HG03565 (cell line): ENCODE results near the gene NNMT.
"Not testable (repeated sequence)": the region's sequence is repeated elsewhere in the genome, so short reads cannot be mapped to it uniquely, and the experiment has no call there.

Experiments used
- ATAC-seq: cut with Tn5 transposase; IDR thresholded peaks from one replicate; pipeline ENCODE4 v1.9.1; 2021; ENCODE audit warnings: mild to moderate bottlenecking, moderate library complexity; ENCODE audit not compliant: unreplicated experiment

The NNMT gene

GRCh38 chr11:114304969-114305368, 8.8 kb downstream of the NNMT start:
- no peak for ATAC-seq

DNA sequence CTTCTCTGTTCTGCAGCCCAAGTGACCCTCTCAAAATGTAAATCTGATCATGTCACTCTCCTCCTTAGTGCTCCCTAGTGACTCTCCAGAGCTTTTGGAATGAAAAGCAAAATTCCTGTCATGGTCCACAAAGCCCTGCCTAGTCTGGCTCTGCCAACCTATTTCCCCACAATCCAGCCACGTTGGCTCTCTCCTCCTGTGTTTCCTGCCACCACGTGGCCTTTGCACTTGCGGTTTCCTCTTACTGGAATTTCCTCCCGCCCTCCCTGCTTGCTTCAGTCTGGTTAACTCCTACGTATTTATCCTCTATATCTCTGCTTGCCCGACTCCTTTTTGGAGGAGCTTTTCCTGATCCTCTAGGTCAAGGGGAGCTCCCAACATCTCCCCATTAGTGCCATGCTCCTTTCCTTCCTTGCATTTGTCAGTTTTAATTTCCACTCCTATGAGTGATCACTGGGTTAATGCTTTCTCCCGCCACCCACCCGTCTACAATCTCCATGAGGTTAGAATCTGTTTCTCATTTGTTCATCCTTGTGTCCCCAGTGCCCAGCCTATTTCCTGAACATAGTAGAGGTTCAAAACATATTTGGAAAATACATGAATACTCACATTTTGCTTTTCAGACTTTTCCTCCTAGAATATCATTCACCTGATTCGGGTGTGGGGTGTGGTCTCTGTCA, 11.5 kb downstream of the NNMT start:
- ATAC-seq: no peak

- ATAC-seq: no peak
Observed at GRCh38 chr11:114308689-114309089, 12.5 kb downstream of the NNMT start.

DNA sequence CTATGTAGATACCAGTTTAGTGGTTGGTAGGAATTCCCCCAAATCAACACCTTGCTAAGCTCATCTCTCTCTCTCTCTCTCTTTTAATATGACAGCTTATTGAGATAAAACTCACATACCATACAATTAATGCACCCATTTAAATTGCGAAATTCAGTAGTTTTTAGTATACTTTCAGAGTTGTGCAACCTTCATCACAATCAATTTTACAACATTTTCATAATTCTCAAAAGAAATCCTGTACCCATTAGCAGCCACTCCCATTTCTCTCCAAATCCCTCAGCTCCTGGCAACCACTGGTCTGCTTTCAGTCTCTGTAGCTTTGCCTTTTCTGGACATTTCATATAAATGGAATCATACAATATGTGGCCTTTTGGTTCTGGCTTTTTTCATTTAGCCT, 13.3 kb downstream of the NNMT start:
- ATAC-seq: no peak

GRCh38 chr11:114310095-114310494, 13.9 kb downstream of the NNMT start:
- no peak for ATAC-seq

GRCh38 chr11:114311946-114312345, 15.7 kb downstream of the NNMT start:
- no peak for ATAC-seq

- ATAC-seq: no peak
Observed at GRCh38 chr11:114314096-114314495, 17.9 kb downstream of the NNMT start.

DNA sequence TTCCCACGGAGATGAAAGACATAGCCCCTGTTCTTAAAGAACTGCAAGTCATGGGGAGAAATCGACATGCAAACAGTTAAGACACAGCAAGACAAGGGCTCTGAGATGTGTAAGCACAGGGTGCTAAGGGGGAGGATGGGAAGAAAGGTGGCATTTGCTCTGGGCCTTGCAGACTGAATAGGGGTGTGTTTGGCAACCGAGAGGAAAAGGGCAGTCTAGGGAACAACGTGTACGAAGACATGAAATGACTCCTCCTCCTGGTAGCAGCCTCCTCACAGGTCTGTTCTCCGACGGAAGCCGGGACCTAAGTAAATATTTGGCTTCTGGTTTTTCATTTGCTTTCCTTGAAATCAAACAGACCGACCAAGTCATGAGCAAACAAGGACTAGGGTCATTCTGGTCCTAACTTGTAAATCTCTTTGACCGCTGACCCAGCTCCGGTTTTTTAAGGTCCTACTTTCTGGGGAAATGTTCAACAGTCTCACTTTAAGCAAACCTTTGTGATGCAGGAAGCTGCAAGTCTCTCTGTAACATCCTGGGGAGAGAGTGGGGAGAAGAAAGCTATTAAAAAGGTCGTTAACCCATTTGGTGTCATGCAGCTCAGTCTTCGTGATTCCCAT, 19.7 kb downstream of the NNMT start:
- ATAC-seq: no peak

- ATAC-seq: no peak
Observed at GRCh38 chr11:114316980-114317786, 21.0 kb downstream of the NNMT start.

- ATAC-seq: no peak
Observed at GRCh38 chr11:114317787-114318137, 21.6 kb downstream of the NNMT start.

GRCh38 chr11:114318361-114318760, 22.2 kb downstream of the NNMT start:
- no peak for ATAC-seq

DNA sequence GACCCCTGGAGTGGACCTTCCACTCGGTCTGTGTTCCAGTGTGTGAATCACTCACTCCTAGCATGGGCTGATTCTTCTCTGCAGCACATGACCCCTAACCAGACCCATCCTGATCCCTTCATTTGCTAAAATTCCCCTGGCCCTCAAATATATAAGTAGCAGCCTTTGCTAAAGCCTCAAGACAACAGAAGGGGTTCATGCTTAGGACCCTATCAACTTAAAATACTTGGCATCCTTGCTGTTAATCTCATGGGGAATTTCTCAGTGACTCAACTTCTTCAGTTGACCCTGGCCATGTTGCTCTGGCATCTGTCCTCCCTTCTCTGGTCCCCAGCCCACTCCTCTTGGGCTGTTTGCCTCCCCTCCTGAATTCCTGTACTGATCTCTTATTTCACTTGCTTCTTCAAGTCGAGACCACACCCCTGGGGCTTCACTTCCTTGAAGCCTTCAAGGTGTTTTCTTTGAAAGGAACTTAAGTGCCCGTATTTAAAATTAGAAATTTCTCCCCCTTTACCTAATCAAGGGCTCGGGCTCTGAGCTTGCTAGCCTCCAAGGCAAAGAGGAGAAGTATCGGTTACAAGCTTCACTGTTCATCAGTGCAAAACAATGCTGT, 23.6 kb downstream of the NNMT start:
- ATAC-seq: no peak

- ATAC-seq: no peak
Observed at GRCh38 chr11:114321621-114322257, 25.5 kb downstream of the NNMT start.

DNA sequence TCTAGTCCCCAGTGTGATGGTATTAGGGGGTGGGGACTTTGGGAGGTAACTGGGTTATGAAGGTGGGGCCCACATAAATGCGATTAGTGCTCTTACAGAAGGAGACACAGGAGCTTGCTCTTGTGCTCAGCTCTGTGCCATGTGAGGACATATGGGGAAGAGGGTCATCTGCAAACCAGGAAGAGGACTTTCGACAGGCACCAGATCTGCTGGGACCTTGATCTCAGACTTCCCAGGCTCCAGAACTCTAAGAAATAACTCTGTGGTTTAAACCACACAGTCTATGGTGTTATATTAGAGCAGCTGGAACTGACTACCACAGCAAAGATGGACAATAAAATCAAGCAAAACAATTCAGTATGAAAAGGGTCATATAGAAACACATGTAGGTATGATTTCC, 26.7 kb downstream of the NNMT start:
- no peak for ATAC-seq

- ATAC-seq: no peak
Observed at GRCh38 chr11:114326151-114326550, 30.0 kb downstream of the NNMT start.

DNA sequence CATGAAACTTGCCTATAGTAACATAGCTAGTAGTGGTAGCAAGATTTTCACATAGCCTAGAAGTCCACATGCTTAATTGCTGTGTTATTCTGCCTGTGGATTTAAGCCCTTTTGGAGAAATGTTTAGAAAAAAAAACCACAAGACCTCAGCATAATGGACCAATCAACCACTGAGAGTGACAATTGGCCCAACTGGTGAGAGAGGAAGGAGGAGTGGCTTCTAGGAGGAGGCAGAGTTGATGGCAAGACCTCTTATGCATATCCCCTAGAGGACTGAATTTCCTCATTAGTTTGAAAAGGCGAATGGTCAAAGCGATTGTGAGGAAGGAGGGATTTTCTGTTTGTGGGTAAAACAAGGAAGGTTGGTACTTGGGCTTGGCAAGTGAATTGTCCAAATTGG, 30.6 kb downstream of the NNMT start:
- ATAC-seq: no peak

- no peak for ATAC-seq
Observed at GRCh38 chr11:114330373-114330772, 34.2 kb downstream of the NNMT start.

DNA sequence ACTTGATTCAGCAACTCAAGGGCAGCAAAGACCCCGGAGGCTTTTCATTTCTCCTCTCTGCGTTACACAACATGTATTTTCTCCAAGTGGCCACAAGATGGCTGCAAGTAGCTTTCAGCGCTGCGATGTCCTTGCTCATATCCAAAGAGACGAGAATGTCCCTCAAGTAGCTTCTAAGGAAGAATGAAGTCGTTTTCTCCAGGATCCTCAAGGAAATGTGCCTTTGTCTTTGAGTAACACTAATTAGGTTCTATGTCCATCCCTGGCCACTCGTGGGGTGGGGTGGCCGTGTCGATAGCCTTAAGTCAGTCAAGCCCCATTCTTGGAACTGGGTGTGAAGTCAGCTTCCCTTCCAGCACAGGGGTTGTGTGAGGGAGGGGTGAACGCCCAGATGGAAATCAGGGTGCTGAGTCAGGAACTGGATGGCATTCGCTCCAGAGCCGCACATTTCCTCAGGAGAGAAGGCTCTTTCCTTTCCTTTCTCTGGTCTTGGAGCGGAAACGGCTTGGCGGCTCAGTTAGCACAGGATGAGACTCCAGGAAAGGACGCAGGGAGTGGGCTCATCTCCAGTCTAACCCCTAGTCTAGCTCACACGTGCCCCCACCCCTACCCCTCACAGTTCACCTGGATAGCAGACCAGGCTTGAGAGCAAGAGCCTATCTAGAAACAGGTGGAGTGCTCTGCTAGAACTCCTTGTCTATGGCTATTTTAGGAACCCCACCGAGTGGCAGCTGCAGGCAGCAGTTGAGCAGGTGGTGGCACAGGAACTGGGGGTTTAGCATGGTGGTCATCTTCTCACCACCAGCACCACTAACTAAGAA, 44.3 kb downstream of the NNMT start:
- ATAC-seq: peak; percentile 73

DNA sequence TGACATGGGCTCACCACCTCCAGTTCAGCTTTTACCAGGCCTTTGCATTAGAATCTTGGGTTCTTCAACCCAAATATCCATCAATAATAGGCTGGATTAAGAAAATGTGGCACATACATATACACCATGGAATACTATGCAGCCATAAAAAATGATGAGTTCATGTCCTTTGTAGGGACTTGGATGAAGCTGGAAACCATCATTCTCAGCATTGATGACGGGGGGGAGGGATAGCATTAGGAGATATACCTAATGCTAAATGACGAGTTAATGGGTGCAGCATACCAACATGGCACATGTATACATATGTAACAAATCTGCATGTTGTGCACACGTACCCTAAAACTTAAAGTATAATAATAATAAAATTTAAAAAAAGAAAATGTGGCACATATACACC, 45.5 kb downstream of the NNMT start:
- not testable (repeated sequence) for ATAC-seq

DNA sequence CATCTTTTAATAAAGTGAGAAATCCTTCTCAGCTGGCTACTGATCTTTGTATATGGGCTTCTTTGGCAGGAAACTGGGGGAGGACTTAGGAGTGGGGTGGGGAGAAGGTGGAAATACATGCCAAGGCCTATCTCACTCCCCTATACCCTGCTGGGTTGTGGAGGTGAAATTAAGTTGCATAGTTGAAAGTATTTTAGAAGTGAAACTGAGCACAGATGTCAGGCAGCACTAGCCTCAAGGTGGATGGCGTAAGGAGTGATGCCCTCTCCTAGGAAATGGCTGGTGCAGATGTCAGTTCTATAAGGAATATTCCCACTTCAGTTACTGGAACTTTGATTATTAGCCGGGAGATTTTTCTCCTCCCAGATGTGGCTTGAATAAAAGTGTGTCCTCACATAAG, 46.3 kb downstream of the NNMT start:
- no peak for ATAC-seq
